ENCODE data around the gene BRIP1.
"Not testable (repeated sequence)": the region's sequence is repeated elsewhere in the genome, so short reads cannot be mapped to it uniquely, and the experiment has no call there.

Gene BRIP1

DNA sequence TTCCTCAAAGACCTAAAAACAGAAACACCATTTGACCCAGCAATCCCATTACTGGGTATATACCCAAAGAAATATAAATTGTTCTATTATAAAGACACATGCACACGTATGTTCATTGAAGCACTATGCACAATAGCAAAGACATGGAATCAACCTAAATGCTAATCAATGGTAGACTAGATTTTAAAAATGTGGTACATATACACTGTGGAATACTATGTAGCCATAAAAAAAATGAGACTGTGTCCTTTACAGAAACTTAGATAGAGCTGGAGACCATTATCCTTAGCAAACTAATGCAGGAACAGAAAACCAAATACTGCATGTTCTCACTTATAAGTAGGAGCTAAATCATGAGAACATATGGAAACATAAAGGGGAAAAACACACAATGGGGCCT lies 36.5 kb downstream of the BRIP1 start:
- DNase-seq, result not testable (repeated sequence)

DNA sequence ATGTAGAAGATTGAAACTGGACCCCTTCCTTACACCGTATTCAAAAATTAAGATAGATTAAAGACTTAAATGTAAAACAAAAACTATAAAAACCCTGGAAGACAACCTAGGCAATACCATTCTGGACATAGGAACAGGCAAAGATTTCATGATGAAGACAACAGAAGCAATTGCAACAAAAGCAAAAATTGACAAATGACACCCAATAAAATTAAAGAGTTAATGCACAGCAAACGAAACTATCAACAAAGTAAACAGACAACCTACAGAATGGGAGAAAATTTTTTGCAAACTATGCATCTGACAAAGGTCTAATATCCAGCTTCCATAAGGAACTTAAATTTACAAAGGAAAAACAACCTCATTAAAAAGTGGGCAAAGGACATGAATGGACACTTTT lies 37.1 kb downstream of the BRIP1 start:
- not testable (repeated sequence) for DNase-seq

DNA sequence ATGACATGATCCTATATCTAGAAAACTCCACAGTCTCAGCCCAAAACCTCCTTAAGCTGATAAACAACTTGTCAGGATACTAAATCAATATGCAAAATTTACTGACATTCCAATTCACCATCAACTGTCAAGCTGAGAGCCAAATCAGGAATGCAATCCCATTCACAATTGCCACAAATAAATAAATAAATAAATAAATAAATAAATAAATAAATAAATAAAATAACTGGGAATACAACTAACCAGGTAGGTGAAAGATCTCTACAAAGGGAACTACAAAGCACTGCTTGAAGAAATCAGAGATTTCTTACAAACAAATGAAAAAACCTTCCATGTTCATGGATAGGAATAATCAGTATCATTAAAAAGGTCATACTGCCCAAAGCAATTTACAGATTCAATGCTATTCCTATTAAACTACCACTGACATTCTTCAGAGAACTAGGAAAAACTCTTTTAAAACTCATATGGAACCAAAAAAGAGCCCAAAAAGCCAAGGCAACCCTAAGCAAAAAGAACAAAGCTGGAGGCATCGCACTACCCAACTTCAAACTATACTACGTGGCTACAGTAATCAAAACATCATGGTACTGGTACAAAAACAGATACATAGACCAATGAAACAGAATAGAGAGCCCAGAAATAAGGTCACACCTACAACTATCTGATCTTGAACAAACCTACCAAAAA lies 37.7 kb downstream of the BRIP1 start:
- no peak for DNase-seq

DNA sequence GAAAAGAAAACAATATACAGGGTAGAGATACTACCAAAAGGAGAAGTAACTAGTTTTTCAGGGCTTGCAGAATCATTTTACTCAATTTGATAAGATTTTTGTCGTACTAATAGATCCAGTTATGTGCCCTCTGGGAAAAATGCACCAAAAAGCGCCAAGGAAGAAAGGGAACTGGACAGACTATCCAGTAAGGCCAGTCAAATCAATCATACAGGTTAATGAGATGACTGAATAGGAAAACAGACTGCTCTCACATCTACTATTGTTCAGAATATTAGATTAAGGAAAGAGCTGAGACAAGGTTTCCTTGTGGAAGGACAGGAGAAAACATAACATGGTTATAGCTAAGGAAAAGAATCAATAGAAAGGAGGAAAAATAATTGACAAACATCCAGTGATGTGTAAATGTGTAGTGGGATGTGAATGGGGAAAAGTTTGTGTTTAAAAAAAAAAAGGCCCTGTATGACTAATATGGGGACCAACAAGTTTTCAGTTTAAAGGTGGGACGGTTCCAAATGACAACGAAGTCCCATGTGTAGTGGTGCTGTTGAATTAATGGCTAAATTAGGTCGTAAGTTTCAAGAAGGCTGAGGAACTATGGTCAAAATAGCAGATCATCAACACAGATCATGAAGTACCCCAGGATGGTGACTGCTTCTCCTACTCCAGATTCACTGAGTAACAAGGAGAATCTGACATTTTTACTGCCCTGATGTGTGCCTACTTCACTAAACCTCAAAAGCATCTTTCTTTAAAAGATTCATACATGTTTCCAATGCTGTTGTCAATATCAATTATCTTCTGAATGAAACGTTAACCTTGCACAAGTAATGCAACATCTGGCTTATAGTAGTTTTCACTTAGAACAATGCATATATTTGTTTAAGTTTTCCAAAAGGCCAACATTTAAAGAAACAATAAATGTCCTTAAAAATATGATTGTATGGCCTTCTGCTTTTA lies 40.7 kb downstream of the BRIP1 start:
- no peak for DNase-seq

DNA sequence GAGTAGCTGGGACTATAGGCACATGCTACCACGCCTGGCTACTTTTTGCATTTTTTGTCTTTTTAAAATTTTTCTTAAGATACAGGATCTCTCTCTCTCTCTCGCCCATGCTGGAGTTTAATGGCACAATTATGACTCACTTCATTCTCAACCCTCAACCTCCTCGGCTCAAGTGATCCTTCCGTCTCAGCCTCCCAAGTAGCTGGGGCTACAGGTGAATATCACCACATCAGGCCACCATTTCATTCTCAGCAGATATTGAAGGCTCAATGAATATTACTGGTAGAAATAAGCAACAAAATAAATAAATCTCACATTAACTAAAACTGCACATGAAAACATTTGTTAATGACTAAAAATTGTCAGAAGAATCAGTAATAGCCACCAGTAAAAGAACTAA lies 41.7 kb downstream of the BRIP1 start:
- DNase-seq, result no peak

DNA sequence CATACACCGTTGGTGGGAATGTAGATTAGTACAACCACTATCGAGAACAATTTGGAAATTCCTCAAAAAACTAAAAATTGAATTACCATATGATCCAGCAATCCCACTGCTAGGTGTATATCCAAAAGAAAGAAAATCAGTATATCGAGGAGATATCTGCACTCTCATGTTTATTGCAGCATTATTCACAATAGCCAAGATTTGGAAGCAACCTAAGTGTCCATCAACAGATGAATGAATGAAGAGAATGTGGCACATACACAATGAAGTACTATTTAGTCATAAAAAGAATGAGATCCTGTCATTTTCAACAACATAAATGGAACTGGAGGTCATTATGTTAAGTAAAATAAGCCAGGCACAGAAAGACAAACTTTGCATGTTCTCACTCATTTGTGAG lies 44.1 kb downstream of the BRIP1 start:
- not testable (repeated sequence) for DNase-seq

DNA sequence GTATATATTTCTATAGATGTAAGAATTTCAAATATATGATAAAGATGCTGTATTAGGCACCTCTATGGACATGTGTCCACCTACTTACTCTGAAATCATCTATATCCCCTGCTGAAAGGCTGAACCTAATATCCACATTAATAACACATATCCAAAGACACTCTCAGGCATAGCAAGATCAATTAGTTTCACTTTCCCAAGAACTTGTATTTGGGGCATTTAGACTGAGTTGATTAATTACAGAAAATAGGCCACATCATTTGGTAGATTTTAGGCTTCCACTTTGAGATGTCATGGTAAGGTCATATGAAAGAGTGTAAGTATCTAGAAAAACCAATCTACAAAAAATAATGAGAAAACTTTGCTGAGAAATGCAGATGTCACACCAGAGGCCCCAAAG lies 45.1 kb downstream of the BRIP1 start:
- no peak for DNase-seq

DNA sequence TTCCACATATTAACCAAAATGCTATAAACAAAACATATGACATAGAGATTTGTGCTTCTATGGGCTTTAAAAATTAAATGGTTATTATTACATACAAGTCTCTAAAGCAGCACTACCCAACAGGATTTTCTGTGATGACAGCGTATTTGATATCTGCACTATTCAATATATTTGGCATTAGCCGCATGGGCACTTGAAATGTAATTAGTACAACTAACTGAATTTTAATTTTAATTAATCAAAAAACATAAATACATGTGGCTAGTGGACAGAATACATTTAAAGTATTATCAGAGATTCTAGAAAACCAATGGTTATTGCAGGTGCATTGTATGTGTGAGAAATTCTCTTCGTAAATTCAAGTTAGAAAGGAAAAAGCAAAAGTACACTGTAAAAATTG lies 45.9 kb downstream of the BRIP1 start:
- no peak for DNase-seq

DNA sequence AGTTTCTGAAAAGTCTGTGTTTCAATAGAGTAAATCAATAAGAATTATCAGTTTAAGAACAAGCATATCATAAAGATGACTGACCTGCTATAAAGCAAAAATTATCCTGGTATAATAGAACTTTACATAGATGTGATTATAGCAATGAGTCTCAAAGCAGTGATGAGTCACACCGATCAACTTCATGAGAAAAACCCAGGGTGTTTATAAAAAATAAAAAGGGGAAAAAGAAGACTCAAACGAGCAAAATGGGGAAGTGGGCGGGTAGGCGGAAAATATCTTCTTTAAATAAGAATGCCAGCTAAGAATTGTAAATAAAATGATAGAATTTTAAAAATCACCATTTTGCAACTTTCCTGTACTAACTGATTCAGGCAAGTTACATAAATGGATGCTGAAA lies 46.8 kb downstream of the BRIP1 start:
- DNase-seq, result no peak

DNA sequence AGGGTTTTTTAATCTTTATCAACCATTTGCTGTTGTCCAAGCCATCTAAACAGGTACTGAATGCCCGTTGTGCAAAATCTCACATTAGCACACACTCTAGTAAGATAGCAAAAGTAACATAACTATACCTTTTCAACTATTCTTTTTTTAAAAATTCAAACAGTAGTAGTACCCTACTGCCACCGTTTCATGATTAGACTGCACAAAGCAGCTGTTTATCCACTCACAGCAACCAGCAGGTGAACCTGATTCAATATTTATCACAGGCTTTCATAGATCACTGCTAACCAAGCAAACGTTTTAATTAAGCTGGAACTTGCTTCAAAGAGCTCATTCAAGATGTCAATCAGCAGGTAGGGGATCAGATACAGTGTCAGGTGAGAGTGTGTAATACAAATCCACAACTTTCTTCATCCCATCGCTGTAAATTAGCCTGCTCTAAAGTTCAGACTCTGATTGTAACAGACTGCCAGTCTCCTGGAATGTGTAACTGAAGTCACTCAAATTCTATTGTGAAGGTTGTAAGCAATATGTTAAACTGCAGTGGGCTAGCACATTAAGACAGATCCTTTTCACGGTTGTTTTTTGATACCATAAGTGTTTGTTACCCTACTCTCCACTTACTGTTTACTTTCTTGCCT lies 47.3 kb downstream of the BRIP1 start:
- no peak for DNase-seq

DNA sequence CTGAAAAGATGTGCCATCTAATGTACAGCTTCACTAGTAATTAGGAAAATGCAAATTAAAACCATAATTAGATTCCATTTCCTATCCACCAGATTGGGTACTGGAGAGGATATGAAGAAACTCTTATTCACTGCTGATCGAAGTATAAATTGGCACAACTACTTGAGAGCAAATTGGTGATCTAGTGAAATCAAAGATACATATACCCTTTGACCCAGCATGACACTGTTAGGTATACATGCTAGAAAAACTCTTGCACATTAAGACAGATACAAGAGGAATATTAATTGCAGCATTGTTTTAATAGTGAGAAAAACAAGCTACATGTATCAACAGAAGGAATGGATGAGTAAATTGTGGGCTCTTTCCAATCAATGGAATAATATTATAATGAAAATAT lies 48.8 kb downstream of the BRIP1 start:
- no peak for DNase-seq

DNA sequence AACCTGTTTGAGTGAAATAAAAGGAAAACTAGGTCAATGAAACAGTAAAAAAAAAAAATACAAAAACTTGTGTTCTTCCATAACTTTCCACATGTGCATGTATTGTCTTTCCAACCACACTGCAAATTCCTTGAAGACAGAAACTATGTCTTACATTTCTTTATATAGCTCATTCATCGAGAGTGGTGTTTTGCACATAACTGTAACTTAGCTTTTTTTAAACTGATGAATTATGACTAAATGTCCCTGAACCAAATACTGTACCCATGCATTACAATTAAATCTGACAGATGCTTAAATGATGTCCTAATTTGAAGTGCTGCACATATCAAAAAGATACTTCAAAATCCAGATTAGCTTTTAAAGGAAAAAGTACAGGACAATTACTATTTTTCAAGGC lies 50.1 kb downstream of the BRIP1 start:
- no peak for DNase-seq

DNA sequence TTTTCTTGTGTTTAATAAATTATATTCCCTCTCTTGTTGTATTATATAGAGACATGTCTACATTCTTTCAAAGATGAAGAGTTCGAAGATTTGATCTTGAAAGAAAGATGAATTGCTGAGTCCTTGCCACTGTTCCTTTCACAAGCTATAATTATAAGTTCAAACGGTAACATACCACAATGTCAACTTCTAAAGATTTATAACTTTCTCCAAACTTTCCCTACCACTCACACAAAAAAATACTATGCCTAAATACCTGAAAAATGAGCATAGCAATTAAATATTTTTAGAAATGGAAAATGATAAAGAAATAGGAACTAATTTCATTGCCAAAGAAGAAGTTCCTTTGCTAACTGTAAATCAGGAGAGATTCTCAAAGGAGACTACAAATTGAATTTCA lies 50.6 kb downstream of the BRIP1 start:
- no peak for DNase-seq

DNA sequence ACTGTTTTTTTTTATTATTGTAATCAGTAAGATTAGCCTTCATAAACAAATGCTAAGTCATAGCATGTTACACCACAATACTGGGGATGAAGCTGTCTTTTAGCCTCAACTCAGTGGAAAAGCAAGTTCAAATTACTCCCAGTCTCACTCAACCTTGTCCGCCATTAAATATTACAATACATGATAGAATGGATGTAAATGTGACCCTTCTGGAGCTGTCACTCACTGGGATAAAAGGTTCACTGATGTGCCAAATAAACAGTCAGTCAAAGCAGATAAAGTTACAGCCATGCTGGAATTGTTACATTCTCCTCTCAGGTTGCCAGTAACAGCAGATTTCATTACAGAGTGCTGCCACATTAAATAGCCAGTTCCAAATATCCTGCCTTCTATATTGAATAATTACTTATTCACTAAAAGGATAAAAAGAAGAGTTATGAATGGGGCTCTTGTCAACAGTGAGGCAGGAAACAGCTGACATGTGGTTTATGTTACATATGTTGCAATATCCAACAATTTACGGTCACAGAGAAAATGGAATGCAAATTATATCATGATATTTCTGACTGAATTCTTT lies 53.4 kb downstream of the BRIP1 start:
- DNase-seq, result no peak

DNA sequence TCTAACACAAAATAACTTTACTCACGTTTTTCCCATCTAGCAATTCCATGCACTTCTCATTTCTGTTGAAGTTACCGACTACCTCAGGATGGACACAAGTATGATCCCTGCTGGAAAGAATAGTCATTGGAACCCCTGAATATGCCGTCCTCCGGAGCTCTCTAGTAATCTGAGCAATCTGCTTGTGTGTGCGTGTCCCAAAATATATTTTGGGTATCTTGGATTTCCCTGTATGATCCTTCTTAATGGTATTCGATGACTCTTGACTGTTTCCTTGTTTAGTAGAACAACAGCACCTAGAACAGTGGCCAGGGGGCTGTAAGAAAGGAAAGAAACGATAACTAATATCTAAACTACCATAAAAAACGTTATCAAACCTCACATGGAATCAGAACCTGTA lies 54.9 kb downstream of the BRIP1 start:
- no peak for DNase-seq

DNA sequence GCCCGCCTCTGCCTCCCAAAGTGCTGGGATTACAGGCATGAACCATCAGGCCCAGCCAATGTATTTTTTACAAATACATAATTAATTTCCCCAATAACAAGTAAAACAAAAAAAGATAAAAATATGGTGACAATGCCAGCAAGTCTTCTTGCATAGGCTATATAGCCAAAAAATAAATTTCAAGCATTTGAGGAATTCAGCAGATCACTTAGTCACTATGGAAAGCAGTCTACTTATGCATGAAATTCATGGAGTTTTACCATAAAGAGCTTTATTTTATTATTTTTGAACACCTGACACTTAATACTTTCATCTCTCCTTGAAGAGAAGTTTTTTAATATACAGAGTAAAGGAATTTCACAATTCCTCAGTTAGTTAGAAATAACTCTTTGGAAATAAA lies 56.4 kb downstream of the BRIP1 start:
- no peak for DNase-seq

DNA sequence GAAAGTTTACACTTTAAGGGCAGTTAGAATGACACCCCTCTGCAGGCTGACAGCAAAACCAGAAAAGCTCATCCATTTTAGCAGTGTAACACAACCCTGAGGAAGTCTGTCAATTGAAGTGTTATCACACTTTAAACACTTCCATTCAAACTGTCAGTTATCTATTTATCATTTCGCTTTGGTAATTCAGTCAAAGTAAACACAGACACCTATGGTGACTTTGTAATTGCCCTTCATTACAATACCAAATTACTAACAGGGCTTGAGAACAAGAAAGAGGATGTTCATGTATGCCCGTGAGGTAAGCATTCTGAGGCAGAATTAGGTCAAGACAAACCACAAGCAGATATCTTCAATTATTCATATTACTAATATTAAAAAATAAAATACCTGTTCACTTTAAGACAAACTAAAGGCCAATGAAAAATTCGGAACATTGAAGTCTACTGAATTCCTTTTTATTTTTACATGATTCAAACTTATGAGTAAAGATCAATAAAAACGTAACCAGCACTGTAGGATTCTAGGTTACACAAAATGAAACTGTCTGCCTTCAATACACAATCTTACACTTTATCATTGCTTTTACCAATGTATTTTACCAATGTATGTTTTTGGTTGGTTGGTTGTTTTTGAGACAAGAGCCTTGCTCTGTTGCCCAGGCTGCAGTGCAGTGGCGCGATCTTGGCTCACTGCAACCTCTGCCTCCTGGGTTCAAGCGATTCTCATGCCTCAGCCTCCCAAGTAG lies 57.1 kb downstream of the BRIP1 start:
- DNase-seq, result no peak

DNA sequence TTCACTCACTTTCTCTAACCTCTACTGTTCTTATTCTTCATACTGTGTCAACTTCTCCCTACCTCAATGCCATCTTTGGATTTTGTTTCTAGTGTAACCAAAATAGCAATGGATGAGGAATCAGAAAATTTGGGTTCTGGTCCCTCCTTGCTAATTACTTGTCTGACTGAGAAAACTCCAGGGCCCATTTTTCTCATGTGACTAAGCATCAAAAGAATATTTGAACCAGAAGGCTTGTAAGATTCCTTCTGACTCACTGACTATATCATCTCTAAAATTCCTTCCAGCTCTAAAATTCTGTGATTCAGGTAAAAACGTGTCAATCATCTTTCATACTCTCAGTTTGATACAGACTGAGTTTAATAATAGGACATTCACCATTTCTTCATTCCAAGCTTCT lies 57.9 kb downstream of the BRIP1 start:
- no peak for DNase-seq

DNA sequence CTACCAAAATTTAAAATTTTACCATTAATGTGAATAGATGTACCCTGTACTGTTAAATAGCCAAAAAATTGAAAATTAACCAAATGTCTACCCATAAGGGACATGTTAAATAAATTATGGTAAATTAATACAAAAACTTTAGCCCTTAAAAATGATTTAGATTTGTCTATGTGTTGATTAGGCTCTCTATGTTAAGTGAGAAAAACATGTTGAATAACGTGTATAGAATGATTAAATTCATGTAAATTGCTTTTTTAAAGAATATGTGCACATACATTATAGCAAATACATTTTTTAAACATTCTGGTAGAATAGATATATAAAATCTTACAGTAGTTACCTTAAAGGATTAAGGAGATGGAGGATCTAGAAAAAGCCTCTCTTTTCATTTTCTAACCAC lies 59.5 kb downstream of the BRIP1 start:
- DNase-seq, result no peak

DNA sequence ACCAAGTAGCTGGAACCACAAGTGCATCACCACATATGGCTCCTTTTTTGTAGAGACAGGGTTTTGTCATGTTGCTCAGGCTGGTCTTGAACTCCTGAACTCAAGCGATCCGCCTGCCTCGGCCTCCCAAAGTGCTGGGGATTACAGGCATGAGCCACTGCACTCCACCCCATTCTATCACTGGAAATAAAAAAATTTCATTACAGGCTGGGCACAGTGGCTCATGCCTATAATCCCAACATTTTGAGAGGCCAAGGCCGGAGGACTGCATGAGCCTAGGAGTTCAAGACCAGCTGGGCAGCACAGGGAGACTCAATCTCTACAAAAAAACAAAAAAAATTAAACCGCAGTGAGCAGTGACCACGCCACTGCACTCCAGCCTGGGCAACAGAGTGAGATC lies 60.1 kb downstream of the BRIP1 start:
- no peak for DNase-seq

DNA sequence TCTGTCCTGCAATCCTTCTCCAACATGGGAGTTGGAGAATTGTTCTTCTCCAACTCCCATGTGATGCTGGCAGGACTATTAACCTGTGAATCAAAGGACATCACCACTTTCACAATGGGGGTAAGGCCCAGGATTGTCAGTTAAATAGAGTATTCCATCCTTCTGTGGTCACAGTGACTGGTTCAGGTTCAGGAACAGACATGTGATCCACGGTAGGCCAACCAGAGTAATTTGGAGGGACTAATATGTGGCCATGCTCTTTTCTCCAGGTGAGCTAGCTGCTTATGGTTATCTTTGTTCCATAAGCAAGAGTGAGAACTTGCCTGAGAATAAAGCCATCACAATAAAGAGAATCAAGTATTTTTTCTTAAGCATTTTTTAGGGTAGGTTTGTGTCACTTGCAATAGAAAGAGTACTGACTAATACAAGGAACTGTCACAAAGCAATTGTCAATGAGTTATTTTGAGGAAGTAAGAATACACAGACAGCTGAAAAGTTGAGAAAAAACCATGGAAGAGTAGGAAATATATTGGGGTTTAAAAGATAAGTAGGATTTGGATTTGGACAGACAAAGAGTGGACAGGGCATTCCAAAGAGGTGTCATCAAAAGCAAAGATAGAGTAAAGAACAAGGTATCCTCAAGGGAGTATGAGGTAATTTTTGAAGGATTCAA lies 63.4 kb downstream of the BRIP1 start:
- DNase-seq, result no peak

DNA sequence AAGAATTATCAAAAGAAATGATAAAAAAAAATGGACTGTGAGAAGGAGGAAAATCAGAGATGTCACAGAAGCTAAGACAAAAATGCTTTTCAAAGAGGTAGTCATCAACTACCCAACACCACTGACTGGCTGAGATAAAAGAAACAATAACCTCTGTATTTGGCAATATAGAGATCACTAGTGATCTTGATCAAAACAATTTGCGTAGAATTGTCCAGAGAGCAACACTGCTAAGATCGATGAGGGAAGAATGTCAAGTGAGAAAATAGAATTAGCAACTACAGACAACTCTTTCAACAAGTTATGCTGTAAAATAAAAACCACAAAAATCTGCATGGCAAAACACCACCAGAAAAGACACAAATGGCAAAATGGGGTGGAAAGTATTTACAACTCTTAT lies 66.0 kb downstream of the BRIP1 start:
- DNase-seq, result no peak
